A204.1 (cell line): ENCODE data around the gene DPEP1.
"Not testable (repeated sequence)": the region's sequence is repeated elsewhere in the genome, so short reads cannot be mapped to it uniquely, and the experiment has no call there.

Source experiments
- FAIRE-seq: peaks from 2 replicates; lab custom pipeline; 2012; peaks lifted over from hg19 to GRCh38; lab: Jason Lieb, UNC

Gene DPEP1

DNA sequence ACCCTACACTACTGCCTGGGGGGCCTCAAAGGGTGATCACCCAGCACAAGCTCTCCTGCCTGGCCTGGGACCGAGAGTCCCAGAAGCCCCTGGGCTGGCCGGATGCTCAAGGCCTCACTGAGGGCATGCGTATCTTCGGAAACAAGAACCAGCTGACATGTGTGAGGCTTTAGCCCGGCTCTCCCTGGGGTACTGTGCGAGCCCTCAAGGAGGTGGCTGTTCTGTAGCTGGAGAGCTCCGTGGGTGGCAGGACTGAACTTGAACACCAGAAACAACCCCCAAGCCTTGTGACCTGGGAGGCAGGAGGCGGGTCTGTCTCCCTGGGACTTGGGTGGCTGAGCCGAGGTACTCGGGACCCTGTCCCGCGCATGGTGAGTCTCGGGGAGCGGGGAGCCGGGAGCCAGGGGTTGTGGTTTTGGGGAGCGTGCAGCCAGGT lies 7.0 kb downstream of the DPEP1 start:
- no peak for FAIRE-seq

DNA sequence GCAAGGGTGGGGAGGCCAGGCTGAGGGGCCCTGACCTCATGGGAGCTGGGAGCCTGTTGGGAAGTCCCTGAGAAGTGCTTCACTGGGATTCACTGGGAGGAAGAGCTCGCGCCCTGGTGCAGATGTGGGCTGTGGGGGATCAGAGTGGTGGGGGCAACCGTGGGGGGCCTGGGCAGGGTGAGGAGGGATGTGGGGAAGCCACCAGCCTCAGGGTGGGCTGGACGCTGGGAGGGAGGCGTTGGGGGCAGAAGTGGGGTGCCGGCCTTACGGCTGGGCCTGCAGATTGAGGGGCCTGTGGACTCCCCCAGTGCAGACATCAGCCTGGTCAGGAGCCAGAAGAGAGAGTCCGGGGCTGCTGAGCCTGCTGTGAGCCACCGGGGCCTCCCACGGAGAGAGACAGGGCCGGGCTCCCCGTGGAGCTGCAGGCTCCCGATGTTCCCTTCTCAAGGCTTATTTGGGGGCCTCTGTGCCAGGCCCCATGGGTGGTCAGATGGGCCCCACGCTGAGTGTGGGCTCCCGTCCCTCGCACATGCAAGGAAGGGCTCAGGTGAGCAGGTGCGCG lies 7.8 kb downstream of the DPEP1 start:
- FAIRE-seq, result no peak

DNA sequence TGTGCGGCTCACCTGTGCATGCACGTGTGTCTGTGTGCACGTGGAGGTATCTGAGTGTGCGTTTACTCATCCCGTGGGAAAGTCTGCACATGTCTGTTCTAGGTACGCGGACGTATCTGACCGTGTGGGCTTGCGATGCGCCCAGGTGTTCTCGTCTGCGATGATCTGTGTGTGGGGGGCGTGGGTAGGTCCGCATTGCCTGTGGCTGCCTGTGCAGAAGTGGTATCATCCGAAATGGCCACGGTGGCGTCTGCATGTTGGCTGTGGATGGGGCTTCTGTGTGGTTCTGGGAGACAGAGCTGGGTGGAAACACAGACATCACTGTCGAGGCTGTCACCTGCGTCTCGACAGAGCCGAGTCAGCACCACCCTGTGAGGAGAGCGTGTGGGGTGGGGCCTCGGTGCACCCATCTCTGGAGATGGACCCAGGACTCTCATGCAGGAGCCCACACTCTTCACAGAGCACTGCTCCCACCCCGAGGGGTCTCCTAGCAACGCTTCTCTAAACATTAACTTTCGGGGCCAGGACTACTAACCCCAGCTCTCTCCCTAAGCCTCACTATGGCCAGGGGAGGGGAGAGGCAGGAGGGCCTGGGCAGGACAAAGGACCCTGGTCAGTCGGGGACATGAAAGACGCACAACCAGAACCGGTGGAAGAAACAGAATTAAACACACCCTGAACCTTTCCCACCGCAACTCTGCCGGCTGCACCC lies 8.4 kb downstream of the DPEP1 start:
- FAIRE-seq, result no peak

DNA sequence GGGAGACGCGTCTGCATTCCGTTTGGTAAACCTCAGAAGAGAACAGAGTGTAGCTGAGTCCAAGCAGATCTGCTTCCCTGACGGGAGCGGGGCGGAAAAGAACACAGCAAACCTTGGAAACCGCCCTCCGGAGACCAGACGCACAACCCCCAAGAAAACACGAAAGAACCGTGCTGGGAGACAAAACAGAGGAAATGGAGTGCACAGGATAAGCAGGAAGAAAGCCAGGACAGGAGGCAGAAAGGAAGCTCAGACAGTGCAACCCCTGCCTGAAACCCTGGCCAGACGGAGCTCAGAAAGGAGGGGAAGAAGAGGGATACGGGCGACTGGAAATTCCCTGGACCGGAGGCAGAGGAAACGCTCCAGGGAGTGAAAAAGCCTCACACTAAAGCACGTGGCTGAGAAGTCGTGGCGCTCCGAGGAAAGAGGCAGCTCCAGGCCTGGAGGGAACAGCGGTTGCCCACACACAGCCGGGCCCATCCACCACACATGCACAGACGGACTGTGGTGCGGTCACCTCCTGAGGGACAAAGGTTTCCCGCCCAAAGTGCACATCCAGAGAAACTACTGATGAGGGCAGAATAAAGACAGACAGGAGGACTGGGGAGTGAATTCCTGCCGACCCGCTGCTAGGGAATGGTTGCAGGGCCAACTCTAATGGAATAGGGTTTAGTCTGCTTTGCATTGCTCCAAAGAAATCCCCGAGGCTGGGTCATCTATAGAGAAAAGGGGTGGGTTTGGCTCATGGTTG lies 10.2 kb downstream of the DPEP1 start:
- FAIRE-seq, result no peak

DNA sequence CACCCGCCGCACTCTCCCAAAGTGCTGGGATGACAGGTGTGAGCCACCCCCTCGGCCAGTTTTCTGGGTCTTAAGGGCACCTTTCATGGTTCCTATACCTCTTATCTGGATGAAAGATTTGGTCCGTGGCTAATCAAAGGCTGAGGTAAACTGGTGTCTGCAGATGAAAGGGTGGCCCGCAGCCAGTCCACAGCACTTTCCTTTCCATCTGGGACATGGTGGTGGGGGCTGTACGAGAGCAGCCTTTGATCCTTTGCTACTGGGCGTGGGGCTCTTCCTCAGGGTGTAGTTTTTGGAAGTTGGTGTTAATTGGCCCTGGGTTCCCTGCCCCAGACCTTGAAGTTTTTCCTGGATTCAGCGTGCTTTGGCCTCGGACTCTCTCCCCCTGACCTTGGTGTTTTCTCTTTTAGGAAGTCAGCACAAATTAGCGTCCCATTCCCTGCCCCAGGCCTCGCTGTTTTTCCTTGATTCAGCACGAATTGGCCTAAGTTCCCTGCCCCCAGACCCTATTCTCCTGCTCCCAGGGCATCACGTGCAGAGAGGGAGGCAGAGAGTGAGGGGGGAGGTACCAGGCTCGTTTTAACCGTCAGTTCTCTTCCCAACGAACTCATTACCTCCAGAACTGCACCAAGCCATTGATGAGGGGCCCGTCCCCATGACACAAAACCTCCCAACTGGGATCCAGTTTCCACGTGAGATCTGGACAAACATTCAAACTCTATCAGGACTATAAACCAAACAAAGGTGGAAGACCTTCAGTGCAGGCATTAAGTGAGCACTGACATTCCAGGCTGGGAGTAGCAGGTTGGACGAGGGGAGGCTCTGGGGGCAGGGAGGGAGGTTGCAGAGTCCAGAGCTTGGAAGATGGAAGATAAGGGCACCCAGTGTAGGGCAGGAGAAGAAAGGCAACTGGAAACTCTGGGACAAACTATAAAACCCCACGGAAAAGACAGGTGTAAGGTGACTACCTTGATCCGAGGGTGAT lies 11.6 kb downstream of the DPEP1 start:
- no peak for FAIRE-seq

DNA sequence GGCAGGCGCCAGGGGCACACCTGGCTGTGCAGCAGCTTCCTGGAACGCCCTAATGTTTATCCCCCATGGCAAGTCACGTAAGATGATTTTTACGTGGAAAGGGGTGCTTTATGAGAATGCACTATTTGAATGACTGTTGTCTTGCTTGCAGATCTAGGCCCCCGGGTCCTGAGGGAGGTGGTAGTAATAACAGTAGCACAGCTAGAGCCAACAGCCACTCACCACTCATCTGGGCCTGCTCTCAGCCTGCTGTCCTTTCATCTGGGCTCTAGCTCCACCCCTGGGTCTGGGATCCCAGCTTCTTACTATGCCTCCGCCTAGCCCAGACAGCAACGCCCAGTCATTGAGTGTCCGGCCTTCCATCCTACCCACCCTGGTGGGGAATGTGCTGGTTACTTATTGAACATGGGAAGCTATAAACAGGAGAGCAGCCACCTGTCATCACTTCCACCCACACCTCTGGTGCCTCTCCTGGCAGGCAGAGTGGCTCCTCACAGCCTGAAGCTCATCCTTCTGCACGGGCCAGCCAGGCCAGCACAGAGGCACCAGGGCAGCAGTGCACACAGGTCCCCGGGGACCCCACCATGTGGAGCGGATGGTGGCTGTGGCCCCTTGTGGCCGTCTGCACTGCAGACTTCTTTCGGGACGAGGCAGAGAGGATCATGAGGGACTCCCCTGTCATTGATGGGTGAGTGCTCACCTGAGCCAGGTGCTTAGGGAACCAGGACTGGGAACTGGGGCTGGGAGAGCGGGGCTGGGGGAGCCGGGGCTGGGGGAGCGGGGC lies 16.6 kb downstream of the DPEP1 start:
- no peak for FAIRE-seq

DNA sequence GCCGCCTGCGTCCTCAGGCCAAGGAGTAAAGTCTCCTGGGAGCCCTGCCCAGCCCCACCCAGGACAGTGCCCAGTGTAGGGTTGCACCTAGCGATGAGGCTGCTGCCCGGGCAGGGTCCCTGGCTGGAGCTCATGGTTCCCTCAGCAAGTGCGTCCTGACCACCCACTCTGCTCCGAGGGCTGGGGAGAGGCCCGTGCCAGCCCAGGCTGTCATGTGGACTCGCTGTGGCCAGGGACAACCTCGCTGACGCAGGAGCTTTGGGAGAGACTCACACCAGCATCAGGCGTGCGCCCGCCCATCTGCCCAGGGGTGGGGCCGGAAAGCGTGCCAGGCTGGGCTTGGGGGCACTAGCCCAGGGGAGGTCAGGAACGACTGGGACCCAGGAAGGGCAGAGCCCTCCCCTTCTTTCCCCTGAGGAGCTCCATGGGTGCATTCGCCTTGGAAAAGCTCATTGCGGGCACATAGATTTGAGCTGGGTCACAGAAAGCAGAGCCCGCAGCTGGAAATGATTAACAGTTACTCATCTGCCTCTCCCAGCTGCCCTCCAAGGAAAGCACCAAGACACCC lies 19.7 kb downstream of the DPEP1 start:
- no peak for FAIRE-seq

DNA sequence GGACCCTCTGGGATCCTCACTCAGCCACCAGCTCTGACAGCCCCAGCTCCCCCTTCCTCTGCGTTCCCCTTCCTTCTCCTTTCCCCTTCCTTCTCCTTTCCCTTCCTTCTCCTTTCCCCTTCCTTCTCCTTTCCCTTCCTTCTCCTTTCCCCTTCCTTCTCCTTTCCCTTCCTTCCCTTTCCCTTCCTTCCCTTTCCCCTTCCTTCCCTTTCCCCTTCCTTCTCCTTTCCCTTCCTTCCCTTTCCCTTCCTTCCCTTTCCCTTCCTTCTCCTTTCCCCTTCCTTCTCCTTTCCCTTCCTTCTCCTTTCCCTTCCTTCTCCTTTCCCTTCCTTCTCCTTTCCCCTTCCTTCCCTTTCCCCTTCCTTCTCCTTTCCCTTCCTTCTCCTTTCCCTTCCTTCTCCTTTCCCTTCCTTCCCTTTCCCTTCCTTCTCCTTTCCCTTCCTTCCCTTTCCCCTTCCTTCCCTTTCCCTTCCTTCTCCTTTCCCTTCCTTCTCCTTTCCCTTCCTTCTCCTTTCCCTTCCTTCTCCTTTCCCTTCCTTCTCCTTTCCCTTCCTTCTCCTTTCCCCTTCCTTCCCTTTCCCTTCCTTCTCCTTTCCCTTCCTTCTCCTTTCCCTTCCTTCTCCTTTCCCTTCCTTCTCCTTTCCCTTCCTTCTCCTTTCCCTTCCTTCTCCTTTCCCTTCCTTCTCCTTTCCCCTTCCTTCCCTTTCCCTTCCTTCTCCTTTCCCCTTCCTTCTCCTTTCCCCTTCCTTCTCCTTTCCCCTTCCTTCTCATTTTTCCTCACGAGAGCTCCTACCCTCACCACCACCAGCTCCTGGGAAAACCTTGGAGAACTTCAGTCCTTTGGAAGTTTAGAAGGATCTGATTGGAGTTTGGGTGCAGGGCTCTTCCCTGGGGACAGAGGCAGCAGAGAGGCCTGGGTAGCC lies 21.3 kb downstream of the DPEP1 start:
- FAIRE-seq, result not testable (repeated sequence)

DNA sequence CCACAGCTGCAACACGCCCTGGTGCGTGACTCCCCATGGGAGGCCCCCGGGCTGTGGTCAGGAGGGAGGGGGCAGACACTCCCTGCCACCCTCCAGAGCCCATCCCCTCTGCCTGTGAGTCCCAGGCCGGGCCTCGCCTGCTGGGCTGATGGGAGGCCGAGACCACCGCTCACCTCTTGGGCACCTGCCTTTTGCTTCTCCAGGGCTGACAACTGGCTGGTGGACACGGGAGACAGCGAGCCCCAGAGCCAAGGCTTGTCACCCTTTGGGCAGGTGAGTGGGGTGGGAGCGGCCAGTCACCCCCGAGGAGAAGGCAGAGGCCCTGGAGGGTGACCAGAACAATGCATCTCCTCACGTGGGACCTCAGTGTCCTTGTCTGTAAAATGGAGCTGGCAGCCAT lies 23.2 kb downstream of the DPEP1 start:
- no peak for FAIRE-seq

DNA sequence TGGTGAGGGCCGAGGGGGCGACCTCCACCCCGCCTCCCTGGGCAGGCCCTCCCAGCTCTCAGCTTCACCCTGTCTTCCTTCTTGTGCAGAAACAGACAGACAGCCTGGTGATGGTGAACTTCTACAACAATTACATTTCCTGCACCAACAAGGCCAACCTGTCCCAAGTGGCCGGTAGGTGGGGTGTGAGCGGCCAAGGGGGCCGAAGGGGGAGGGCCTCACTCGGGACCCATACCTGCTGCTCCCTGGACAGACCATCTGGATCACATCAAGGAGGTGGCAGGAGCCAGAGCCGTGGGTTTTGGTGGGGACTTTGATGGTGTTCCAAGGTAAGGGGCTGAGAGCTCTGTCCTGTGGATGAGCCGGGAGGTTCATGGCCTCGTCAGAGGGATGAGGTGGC lies 23.9 kb downstream of the DPEP1 start:
- no peak for FAIRE-seq

DNA sequence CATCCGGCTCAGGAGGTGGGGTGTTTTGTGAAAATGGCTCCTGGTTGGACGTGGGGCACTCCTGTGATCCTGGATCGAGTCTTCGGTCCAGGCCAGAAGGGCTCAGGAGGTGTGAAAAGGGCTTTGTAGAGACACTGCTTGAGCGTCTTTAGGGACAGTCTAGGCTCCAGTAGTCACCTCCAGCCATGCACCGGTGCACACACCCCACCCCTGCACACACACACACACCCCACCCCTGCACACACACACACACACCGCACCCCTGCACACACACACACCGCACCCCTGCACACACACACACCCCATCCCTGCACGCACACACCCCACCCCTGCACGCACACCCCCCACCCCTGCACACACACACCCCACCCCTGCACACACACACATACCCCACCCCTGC lies 25.0 kb downstream of the DPEP1 start:
- FAIRE-seq, result no peak

DNA sequence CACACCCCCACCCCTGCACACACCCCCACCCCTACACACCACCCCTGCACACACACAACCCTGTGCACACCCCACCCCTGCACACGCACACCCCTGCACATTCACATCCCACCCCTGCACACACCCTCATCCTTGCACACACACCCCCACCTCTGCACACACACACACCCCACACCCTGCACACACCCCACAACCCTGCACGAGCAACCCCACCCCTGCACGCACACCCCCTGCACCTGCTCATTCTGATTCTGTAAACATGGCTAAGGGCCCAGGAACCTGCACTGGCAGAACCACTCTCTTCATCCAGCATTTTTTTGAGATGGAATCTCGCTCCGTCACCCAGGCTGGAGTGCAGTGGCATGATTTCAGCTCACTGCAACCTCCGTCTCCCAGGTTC lies 25.9 kb downstream of the DPEP1 start:
- no peak for FAIRE-seq

DNA sequence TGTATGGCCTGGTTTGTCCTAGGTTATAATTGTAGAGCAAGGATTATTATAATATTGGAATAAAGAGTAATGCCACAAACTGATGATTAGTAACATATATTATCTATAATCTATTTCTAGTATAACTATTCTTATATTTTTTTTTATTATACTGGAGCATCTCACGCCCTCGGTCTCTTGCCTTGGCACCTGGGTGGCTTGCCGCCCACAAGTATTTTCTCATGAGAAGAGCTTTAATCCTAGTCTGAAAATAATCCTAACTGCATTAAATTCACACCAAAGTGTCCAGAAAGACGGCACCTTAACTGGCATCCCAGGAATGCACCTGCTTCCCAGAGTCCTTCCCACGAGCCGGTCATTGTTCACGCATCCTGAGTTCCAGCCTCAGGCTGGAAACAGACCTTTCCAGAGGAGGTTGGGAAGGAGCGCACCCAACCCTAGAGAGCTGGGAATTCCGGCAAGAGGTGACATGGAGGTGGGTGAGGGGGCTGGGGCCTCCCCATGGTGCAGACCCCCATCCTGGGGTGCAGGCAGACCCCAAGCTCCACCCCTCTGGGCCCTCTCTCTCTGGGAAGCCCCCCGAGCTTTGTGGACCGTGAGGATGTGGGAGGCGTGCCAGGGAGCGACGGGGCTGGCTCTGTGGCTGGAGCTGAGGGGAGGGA lies 28.1 kb downstream of the DPEP1 start:
- no peak for FAIRE-seq

DNA sequence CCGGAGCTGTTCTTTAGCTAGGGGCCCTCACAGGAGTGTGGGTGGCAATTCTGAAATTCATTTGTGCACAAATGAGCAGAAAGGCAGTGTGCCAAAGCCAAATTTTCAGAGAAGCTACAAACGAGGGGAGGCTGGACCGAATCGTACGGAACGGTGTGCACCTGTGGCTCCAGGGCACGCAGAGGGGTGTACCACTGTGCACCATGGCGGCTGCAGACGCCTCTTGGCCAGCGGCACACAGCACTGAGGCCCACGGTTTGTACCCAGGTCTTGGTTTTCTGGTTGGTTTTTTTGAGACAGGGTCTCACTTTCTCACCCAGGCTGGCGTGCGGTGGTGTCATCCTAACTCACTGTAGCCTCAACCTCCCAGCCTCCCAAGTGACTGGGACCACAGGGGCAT lies 29.1 kb downstream of the DPEP1 start:
- no peak for FAIRE-seq

DNA sequence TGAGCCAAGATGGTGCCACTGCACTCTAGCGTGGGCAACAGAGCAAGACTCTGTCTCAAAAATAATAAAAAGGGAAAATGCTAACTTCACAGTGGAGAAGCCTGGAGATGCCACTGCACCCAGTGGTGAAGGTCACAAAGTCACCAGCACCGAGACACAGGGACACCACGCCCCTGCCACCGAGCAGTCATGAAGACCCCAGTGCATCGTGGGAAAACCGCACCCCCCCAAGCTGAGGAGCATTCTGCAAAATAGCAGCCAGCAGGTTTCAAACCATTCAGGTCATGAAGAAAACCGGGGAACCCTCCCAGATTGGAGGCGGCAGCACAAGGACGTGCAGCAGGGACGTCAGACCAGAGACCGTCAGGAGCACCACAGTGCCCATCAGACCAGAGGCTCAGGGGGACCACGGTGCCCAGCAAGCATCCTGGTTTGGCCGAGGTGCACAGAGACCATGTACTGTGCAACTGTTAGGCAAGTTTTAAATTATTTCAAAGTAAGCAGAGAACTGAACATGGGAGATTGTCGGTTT lies 30.4 kb downstream of the DPEP1 start:
- FAIRE-seq, result no peak

DNA sequence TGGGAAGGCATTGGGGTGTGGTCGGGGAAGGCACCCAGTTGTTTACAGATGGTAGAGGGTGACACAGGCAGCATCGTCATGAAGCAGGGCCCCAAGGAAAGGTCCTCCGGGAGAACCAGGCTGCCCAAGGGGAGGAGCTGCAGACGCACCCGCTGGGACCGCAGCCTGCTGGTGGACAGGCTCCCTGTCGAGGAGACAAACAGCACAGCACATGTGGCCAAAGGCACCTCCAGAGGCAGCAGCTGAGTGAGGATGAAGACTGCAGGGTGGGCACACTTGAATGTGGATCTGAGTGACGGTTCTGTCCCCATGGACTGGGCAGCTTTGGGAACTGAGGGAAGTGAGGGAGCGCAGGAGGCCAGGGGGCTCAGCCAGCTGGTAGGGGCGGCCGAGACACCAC lies 31.7 kb downstream of the DPEP1 start:
- FAIRE-seq, result no peak

DNA sequence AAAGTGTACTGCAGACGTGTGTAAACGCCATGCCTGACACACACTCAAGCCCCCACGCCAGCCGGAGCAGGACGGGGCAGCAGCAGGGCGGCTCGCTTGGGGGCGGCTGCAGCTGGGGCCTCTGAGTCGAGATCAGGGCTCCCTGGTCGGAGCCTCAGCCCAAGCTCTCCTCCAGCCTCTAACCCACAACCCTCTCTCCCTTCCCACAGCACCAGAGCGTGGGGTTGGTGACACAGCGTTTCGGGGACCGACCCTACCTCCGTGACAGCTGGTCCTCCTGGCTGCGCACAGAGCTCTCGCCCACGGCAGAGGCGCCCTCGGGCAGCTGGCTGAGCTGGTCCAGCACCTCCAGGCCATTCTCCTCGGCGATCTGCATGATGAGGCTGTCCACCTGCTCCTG lies 32.8 kb downstream of the DPEP1 start:
- no peak for FAIRE-seq

DNA sequence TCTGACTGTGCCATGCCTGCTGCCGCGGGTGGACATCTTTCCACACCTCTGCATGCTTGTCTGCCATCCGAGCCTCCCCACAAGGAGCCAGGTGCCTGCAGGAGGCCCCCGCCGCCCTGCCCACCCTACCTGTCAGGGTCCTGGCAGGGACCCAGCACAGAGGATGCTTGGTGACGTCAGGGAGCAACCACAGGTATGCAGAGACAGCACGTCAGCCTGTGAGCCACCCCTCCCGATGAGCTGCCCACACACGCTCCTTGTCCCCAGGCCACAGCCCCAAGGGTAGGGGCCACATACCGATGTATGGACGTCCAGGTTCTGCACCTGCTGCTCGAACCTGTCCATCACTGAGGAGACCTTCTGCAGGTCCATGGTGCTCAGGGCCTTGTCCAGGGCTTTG lies 33.5 kb downstream of the DPEP1 start:
- no peak for FAIRE-seq

DNA sequence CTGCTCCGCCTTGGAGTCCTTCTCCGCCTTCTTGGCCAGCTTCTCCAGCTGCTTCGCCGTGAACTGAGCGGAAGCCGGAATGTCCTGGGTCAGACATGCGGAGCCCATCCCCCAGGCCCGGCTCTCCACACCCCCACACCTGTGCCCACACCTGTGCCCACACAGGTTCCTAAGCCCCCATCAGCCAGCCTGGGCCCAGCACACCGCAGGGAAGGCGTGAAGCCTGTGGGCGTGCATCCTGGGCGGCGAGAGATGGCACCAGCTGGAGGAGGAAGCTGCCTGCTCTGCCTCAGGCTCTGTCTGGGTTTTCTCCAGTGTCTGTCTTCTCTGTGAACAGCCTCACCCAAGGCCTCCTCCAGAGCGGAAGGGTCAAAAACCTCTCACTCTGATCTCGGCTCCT lies 38.1 kb downstream of the DPEP1 start:
- no peak for FAIRE-seq
